Smooth muscle cell of the pulmonary artery (primary cell): Measurements from ENCODE around the gene OTUB1. TPM values are rescaled to one million over a fixed set of nuclear protein-coding genes. Genes with fewer than 3 reads are reported as not detected.

ENCODE experiments used
- total RNA-seq: library from RNA; depleted of rRNA; stranded (reverse); fragments of >200 nt; gene quantifications from 2 replicates; pipeline ENCODE4 v1.2.3, GENCODE V29; 2014

OTUB1 gene, protein sequence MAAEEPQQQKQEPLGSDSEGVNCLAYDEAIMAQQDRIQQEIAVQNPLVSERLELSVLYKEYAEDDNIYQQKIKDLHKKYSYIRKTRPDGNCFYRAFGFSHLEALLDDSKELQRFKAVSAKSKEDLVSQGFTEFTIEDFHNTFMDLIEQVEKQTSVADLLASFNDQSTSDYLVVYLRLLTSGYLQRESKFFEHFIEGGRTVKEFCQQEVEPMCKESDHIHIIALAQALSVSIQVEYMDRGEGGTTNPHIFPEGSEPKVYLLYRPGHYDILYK
- total RNA-seq: 43.1 and 44.3 TPM in 2 replicates

DNA sequence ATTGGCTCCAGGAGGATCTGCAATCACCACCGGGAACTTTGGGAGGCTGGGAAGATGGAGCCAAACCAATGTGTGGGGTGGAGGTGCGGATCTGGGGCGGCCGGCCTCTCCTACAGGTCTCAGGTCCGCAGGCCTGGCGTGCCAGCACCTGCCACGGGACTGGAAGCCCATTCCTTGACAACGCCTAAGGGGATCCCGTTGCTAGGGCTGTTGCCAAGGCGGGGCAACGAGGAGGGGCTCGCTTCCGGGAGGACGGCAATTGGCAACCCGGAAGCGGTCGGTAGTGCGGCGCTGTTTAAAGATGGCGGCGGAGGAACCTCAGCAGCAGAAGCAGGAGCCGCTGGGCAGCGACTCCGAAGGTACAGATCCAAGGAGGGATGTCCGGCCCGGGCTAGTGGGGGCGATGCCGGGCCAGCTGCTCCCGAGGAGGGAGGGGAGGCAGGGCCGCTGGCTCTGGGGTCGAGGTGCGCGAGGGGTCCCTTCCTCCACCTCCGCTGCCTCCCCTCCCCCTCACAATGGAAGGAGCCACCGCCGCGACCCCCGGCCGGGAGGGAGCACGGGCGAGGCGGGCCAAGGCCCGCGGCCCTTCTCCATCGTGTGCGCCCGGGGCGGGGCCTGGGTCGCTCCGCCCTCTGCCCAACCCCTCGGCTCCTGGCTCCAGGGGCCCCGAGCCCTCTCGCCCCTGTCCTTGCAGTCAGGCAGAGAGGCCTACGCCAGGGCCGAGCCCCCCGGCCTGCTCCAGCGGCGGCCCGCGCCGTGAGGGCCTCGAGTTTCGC, at the start of gene OTUB1:
Gene OTUB1, plus strand, starts transcription at position 283 of the 776 bp plus-strand sequence. Its CDS starts 19 bp downstream, at position 302.

DNA sequence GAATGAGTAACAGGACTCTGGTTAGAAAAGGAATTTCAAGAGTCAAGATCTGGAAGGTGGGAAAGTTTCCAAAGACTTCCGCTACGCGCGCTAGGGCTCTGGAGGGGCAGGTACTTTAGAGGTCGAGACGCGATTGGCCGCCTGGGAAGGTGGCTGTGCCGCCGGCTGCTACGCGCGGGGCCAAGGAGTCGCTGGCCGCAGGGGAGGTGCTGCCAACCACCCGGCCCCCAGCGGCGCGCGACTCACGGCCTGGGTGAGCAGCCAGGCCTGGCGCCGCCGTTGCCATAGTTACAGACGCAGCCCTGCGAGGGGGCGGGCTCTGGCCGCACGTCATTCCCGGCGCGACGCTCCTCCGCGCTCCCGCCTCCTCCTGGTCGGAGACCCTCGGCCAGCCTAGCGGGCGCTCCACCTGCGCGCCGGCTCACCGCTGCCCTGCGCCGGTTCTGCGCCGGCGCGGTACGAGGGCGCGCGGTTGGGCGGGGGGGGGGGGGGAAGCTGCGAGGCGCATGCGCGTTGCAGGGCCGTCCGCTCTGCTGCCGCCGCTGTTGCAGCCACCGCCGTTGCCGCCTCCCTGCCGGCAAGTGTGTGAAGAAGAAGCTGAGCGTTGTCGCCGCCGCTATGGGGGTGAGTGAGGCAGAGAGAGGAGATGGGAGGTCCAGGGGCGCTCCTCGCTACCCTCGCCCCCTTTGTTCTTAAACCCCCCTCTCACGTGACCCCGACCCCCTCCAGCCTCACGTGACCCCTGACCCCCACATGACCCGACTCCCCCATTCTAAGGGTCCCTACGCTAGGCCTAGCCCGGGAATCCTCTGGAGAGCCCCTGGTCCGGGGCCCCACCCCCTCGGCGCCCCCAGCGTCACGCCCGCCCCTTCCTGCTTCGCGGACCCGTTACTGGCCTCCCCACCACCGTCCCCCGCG, 47.5 kb upstream of the OTUB1 start, which contains the start of gene NAA40:
Gene NAA40, plus strand, starts transcription at position 524 of the 918 bp plus-strand sequence. Its CDS starts 95 bp downstream, at position 619.

DNA sequence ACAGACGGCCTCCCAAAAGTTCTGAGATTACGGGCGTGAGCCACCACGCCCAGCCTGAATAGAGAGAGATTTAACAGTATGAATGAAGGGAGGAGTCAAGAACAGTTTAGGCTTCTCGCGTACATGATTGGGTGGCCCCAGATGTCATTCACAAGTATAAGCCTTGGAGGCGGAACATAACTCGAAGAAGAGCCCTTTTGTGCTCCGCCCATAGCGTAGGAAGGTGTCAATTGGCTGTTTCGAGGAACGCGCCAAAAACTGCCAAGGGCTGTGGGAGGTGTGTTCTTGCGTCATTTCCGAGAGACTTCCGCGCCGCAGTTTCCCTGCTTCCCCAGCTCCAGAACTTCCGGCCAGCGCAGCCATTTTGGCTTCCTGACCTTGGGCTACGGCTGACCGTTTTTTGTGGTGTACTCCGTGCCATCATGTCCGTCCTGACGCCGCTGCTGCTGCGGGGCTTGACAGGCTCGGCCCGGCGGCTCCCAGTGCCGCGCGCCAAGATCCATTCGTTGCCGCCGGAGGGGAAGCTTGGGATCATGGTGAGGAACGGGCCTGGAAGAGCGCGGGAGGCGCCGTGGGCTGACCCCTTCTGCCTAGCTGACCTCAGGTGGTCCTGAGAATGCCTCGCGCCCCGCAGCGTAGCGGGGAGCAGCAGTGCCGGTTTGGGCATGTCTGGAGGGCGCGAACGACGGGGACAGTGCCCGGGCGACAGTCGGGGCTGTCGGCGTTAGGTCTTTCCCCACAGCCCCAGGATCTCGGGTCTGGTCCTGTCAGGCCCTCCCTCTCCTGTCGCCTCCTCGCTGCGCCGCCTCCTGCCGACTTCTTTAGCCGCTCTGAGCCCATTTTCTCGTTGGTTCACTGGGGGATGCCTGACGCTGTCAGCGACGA, 11.7 kb upstream of the OTUB1 start, which contains the start of gene COX8A:
Gene COX8A, plus strand, starts transcription at position 362 of the 885 bp plus-strand sequence. Its CDS starts 61 bp downstream, at position 423.

DNA sequence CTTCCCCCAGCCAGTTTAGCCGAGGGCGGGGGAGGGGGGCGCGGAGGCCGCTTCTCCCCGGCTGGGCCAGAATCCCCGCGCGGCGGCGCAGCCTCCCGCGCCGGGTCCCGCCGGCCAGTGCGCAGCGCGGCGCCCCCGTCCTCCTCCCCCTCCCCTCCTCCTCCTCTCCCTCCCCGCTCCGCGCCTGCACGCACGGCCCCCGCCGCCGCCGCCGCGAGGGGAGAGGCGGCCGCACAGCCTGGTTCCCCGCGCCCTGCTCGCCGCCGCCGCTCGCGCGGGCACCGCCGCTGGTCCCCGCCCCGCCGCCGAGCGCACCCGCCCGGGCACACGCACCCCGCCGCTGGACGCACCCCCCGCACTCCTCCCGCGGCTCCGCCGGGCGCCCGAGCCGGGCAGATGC, 49.3 kb downstream of the OTUB1 start, which contains the start of gene FLRT1:
Gene FLRT1, plus strand, starts transcription at position 356 of the 400 bp plus-strand sequence. CDS start 80,337 bp downstream, outside the sequence.

Other genes with a start within 250 kb of the OTUB1 start
- 17.7 and 19.2 TPM in 2 replicates for gene ZFTA, start 217.7 kb upstream of the OTUB1 start, total RNA-seq
- 10.7 and 15.6 TPM in 2 replicates for gene SPINDOC, start 173.0 kb upstream of the OTUB1 start, total RNA-seq
- 10.3 and 12.0 TPM in 2 replicates for gene MARK2, start 147.3 kb upstream of the OTUB1 start, total RNA-seq
- 2.3 and 5.8 TPM in 2 replicates for gene RCOR2, start 69.3 kb upstream of the OTUB1 start, total RNA-seq
- gene NAA40, start 47.4 kb upstream of the OTUB1 start, total RNA-seq: 10.9 and 13.8 TPM in 2 replicates
- gene COX8A, start 11.8 kb upstream of the OTUB1 start, total RNA-seq: 333 and 338 TPM in 2 replicates
- 0.03 and 0.07 TPM in 2 replicates for gene FLRT1, start 49.5 kb downstream of the OTUB1 start, total RNA-seq
- gene MACROD1, start 179.7 kb downstream of the OTUB1 start, total RNA-seq: 12.6 and 19.2 TPM in 2 replicates
- 111 and 134 TPM in 2 replicates for gene STIP1, start 199.7 kb downstream of the OTUB1 start, total RNA-seq
- gene FERMT3, start 220.3 kb downstream of the OTUB1 start, total RNA-seq: 4.1 and 21.1 TPM in 2 replicates
- gene TRPT1, start 239.7 kb downstream of the OTUB1 start, total RNA-seq: 26.2 and 30.4 TPM in 2 replicates
- 46.1 and 50.8 TPM in 2 replicates for gene NUDT22, start 239.8 kb downstream of the OTUB1 start, total RNA-seq
- 13.2 and 14.5 TPM in 2 replicates for gene DNAJC4, start 244.1 kb downstream of the OTUB1 start, total RNA-seq
- 54.3 and 83.2 TPM in 2 replicates for gene VEGFB, start 248.1 kb downstream of the OTUB1 start, total RNA-seq